HG02588 (cell line): ENCODE data around the gene PLXDC2.

Source experiments
- ATAC-seq: cut with Tn5 transposase; IDR thresholded peaks from one replicate; pipeline ENCODE4 v1.9.1; 2021; ENCODE audit warnings: mild to moderate bottlenecking, moderate library complexity; ENCODE audit not compliant: unreplicated experiment

Gene PLXDC2

GRCh38 chr10:20247891-20248708, 431.9 kb downstream of the PLXDC2 start:
- ATAC-seq = no peak

DNA sequence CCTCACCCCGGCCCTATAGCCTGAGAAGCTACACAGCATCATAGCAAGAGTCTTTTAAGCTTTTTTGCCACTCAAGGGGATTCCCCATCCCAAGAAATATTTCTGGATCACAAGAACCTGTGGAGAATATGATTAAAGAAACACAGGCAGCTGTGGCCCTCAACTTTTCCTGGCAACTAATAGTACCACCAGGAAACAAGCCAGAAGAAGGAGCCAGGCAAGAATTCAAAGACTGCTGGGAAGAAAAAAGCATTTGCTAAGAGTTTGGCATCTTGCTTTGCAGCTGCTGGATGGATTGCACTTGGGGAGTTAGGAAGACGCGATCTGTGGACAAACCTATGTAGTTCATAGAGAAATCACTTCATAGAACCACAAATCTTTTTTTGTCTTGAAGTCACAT, 437.8 kb downstream of the PLXDC2 start:
- ATAC-seq = no peak

GRCh38 chr10:20254497-20254896, 438.3 kb downstream of the PLXDC2 start:
- no peak for ATAC-seq

- ATAC-seq = no peak
Measured at GRCh38 chr10:20256969-20257368, 440.7 kb downstream of the PLXDC2 start.

DNA sequence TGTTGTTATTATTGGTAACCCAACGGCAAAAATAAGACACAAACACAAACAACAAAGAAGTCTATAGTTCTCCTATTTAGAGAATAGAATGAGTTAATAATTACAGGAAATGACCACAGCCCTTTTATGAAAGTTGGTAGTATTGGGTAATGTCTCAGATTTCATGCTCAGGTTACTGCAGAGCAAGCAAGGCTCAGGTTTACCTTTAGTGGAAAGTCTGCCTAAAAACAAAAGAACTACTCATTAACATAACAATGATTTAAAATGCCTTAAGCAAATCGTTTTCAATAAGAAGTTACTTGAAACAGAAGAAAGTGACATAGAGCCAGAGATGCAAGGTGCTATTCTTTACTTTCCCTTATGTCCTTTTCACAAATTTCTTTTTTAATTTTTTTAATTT, 441.2 kb downstream of the PLXDC2 start:
- ATAC-seq = no peak

DNA sequence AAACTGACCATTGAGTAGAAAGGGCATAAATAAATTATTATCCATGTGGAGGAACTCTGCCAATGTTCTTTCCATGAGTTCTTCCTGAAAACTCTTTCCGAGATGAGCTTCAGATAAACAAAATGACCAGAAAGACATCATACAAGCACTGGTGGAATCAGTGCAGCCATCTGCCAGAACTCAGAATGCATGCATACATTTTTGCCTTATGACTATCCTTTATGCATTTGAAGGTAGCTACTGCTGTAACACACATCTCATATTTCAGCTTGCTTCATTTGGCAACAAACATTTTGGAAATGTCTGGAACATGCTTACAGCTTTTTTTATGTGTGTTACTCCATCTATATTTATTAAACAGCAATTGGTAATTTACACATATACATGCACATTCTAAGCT, 448.9 kb downstream of the PLXDC2 start:
- no peak for ATAC-seq

DNA sequence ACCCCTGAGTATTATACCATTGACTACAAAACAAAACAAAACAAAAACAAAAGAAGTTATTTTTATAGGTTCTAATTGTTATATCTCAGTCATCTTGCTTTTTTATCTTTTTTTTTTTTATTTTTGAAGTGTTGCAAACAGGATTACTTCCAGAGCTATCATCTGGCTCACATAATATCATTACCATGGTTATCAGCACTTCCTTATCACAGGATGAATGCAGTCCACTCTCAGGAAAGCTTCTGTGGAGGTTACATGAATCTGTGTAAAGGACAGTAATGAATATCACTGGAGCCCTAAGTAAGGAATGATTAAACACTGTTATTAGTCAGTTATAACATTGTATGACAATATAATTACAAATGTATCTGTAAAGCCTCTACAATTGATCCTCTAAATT, 451.5 kb downstream of the PLXDC2 start:
- no peak for ATAC-seq

DNA sequence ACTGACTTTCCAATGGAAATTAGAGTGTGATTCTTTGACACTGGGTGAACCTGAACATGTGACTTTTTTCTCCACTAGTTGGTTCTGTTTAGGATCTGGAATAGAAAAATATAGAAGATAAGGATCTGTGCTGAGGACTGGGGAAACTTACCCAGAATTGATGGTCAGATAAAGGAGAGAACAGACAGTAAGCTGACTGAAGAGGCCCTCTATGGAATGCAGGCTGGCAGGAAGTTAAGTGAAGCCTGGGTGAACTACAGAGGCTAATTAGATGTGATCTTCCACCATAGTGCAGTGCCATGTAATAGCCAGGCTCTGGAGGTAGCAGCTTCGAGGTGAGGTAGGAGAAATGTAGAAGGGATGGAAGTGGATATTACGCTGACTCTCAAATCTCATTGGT, 455.3 kb downstream of the PLXDC2 start:
- no peak for ATAC-seq

- no peak for ATAC-seq
Measured at GRCh38 chr10:20272608-20273007, 456.4 kb downstream of the PLXDC2 start.

- no peak for ATAC-seq
Measured at GRCh38 chr10:20274571-20274970, 458.3 kb downstream of the PLXDC2 start.

DNA sequence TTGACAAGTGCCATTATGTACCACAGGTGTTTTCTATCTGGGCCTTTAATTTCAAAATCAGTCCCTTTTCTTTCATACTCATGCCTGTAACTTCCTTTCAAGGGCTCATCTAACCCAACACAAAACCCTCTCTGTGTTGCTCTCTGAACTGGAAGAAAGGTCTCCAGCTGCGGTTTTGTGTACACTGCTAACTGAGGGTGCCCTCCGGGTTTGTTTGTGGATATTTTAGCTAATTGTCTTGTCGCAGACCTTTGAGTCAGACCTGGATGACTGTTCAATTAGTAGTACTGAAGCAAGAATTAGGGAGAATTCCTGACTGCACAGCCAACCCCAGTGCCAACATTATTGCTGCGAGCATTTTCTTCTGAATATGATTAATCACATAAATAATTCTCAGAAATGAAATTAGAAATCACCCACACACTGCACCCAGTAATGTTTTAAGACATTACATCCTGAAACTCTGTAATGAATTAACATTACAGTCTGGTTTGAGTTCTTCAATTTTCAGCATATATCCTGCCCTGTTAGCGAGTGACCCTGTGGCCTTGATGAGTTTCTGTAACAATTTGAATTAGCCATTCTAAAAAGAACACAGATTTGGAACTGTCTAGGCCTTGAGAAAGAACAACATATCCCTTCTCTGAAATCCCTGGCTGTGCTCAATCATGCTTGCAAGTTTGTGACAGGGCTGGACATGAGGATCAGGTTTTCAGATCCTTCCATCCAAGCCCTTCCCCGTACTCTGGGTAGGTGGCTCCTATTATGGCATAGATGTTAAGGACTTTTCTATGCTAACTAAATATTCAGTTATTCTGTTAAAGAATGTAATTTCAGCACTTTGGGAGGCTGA, 460.1 kb downstream of the PLXDC2 start:
- ATAC-seq = no peak

- ATAC-seq = no peak
Measured at GRCh38 chr10:20277820-20278219, 461.6 kb downstream of the PLXDC2 start.

DNA sequence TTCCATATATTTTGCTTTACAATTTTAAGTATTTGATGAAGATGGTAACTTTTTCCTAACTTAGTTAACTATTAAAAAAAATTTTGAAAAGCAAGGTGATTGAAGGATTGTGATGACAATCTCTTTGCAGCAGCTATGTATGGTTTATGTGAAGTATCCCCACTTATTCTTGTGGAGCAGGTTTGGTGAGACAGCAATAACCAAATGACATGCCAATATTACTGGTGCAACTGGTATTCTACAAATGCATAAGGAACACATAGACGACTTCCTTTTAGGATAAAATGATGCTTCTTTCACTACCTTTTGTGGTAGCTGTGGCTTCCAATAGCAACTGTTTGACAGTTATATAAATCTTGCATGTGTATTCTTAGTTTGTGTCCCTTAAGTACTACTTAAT, 465.3 kb downstream of the PLXDC2 start:
- ATAC-seq = no peak

DNA sequence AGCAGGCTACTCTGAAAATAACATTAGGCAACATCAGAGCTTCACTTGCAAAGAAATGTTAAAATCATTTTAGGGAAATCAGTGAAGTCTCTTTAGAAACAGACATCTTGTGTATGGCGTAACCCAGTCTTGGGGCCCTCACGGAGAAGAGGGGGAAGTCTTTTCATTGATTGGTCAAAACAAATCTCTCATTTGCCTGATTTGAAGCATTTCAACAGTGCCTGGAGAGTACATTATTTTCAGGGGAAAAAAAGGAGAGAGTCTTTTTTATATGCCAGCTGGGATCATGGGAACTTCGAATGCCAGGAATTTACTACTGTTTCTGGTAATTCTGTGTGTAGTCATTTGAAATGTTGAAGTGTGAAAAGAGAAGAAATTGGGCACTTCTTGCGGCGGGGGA, 471.4 kb downstream of the PLXDC2 start:
- ATAC-seq = no peak

GRCh38 chr10:20288060-20288459, 471.8 kb downstream of the PLXDC2 start:
- ATAC-seq = no peak

GRCh38 chr10:20289070-20289828, 473.0 kb downstream of the PLXDC2 start:
- no peak for ATAC-seq

DNA sequence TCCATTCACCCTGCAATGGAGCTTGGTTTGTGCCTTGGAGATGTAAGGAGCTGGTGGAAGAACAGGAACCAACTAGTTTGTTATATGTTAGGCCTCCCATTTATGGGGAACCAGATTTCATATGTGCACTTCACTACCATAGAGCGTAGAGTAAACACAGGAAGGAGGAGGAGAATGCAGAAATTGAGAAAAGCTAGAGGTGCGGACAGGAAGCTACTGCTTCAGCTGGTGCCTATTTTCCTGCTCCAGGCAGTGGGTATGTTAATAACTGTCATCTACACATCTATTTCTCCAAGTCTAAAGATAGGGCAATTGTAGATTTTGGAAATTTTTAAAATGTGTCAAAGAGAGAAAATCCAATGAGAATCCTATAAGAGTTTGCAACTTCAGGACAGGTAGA, 482.2 kb downstream of the PLXDC2 start:
- ATAC-seq = no peak

DNA sequence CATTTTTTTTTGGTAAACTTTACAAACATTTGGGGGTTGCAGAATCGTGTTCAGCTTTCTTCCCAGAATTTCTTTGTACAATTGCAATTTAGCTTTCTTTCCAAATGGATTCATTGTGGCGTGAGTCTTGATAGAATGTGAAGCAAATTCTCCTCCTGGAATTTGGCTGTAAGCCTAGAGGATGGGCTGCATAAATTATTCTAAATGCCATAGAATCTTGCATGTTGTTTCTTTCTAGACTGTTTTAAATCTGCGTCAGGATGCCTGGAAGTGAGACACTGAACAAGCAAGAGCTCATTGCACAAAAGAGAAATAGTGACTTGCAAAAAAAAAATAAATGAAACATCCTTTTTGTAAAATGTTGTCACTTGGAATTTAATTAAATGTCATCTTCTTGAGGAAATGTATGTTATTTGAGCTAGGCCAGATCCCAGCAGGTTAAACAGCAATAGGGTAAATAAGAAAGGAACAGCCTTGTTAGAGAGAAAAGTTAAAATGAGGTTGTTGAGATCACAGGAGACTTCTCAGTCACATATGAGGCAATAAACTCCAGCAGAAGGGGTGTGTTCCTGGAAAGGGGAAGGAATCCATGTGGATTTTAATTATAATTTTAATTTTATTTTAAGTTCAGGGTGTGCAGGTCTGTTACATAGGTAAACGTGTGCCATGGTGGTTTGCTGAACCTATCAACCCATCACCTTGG, 483.0 kb downstream of the PLXDC2 start:
- no peak for ATAC-seq

DNA sequence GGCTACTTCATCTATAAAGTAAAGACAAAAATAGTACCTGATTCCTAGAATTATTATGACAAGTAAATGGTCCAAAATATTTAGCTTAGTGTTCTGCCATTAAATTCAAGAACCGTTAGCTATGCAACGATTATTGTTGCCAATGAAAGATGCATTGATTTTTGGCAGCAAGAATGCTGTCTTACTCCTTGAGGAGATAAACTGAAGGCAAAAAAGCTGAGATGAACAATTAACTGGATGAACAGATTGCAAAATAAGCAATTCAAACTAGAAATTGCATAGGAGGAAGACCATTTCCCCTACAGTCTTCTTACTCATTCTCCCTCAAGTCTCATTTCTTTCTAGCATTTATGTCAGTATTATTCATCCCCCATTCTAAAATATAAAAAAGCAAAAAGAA, 484.5 kb downstream of the PLXDC2 start:
- no peak for ATAC-seq

- no peak for ATAC-seq
Measured at GRCh38 chr10:20302033-20302432, 485.8 kb downstream of the PLXDC2 start.
